RCC 7860 (cell line): ENCODE results near the gene OPCML.

Source experiments
- DNase-seq: peaks from one replicate; pipeline ENCODE4 v3.0.0-alpha.2; 2015; ENCODE audit warnings: low spot score
- FAIRE-seq: peaks from 2 replicates; lab custom pipeline; 2012; peaks lifted over from hg19 to GRCh38; lab: Jason Lieb, UNC

The OPCML gene

DNA sequence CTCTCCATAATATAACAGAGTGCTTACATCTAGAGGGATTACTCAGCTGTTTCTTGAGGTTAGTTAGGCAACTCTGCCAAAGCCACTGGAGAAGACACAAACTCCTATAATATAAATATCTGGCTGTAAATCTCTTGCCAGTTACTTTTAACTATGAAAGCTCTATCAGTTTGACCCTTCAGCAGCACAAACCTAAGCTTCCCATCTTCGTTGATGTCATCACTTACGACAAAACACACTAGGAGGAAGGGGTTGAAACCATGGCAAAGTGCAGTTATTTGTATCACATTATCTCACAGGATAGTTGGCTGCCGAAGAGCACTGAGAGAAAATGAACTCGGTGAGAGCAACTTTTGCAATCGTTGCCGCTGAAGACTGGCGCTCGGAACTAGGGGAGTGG, 922.1 kb downstream of the OPCML start:
- no peak for FAIRE-seq

DNA sequence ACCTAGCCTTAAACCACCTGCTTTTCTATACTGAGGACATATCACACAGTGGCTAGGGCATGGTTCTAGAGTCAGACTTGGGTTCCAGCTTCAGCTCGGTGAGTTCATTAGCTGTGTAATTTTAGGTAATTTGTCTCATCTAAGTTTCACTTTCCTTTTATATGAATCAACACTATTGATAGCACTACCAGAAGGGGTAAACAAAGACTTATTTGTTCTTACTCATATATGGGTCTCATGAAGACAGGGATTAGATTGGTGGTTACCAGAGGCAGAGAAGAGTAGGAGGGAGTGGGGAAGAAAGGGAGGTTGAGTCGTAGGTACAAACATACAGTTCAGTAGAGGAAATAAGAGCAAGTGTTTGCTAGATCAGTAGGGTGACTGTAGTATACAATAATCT, 924.7 kb downstream of the OPCML start:
- DNase-seq = no peak
- FAIRE-seq = no peak

More for the DNA sequence above, 922.1 kb downstream of the OPCML start:
- no peak for DNase-seq

DNA sequence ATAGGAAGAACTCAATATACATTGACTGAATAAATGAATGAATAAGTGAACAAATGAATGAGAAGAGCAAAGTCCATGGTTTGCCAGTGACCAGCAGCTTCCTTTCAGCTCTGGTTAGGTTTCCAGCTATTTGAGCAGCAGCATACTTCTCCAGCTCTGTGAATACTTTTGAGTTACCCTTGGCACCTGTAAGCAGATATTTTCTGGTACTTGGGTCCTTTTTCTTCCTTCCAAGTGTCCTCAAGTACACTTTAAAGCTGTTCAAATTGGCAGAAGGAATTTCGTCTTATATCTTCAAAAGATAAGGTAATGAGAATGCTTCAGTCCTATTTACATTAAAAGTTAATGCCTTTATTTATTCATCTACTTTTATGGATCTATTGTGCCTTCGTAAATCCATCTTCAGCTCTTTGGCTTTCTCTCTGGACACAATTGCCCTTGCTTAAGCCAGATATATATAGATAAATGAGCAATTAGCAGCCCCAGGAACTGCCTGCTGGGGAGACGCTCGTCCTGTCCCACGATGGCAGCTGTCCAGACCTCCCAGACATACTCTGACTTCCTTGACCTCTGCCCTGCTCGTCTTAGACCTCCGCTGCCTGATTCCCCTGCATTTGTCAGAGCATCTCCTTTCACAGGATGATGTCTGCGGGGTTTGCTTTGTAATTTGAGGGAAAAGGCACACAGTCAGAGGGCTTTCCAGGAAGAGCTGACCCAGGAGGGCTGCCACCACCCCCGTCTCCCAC, 926.3 kb downstream of the OPCML start:
- no peak for FAIRE-seq
- no peak for DNase-seq

DNA sequence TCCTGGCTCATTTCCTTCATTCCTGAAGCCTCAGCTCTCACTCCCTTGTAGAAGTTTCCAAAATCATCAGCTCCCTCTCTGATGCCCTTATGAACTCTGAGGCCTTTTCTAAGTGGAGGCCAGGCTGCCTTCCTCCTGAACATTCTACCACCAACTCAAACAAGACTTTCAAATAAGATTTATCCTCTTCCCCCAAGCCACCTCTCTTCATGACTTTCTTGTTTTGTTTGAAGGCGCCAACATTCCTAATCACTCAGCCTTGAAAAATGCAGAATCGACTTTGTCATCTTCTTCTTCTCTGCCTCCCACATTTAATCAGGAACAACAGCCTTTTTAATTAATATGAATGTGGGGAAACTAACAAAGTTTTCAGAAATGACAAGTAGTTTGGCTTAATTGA, 927.9 kb downstream of the OPCML start:
- FAIRE-seq = no peak
- peak; percentile 23 for DNase-seq

DNA sequence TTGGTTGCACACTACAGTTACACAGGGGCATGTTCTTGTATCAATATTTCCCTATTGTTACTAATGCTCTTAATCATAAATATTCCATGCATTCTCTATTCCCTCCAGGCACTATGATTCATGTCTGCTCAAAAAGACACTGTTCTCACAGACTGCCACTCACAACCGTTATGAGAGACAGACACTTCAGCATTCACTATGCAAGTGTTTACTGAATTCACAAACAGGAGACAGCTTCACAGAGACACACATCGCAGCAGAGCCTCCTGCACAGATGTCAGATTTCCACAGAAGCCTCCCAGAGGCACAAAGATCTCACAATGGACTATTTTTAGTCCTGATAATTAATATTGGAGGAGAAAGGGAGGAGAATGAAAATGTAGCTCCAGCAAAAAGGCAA, 930.4 kb downstream of the OPCML start:
- FAIRE-seq (no peak), DNase-seq (no peak)

DNA sequence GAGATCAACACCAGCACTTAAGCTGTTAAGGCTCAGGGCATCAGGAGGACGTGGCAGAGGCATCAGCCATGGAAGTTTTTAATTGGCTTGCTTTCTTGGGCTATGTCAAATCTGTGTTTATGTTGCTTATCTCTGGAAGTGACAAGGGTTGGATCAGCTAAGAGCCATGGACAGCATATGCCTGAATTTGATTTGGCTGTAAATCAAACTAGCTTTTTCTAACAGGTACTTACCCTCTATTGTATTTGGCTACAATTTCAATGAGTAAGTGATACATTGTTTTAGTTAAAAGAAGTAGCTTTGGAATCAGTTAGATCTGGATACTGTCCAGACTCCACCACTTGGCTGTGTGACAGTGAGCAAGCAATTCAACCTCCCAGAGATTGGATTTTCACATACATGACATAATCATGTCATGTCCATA, 936.6 kb downstream of the OPCML start:
- DNase-seq = no peak
- FAIRE-seq = no peak

DNA sequence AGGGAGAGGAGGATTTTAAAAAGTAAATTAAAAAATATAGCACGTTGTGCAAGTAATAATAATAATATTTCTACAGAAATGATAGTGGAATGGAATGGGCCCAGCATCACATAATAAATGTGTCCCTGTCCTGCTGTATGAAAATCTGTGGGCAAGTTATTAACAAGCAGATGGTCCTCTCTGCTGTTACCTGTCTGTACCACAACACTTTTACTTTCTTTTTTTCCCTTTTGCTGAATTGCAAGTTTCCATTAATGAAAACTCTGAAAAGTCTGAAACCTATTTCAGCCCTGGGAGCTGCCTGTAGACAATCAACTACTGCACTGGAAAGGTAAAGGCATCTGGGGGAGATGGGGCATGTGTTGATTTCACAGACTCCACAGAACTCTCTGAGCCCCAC, 937.1 kb downstream of the OPCML start:
- no peak for FAIRE-seq
- DNase-seq = no peak

DNA sequence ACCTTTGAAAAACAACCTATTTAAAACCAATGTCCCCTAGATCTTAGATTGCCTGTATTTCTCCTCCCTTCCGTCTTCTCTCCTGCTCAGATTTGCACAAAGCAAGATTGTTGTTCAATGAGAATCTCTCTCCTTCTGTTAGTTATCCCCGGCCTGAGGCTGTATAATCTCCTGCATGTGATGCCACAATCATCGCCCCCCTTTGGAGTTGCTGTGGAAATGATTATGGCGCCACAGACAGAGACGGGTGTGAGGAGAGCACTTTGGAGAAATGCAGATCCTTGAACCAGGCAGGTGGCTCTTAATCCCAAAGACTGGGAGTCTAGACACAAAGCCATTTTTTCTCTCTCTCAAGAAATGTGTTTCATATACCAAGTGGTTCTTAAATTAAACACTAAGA, 941.3 kb downstream of the OPCML start:
- FAIRE-seq (no peak), DNase-seq (no peak)

DNA sequence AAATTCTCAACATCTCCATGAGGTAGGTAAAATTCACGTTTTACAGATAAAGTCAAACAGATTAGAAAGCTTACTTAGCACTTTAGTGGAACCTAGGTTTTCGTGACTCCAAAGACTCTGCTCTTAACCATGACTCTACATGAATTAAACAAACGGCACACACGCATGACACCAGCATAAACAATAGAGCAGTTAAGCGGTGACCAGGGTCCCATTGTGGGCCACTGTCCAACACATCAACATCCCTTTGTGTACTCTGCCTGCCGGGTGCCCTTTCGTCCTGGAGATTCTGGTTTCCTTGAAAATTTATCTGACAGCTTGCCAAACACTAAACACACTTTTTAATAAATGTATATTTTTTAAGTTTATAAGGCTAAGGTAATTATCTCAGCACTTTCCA, 941.7 kb downstream of the OPCML start:
- DNase-seq (no peak), FAIRE-seq (no peak)

DNA sequence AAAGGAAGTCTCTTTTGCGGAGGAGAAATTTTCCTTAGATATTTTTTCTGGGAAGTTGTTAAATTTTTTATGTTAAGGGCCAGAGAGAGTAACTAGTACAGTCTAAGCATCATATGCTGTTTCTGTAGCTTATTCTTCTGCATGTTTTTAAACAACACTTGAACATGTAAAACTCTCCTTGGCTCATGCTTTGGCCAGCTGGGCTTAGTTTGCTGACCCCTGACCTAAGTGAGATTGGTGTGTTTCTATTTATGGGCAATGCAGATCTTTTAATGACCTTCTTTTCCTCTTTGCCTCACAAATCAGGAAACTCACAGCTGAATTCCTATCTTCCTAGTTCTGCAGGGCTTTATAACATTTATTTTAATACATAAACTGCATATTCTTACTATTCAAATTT, 942.5 kb downstream of the OPCML start:
- DNase-seq (no peak), FAIRE-seq (no peak)

DNA sequence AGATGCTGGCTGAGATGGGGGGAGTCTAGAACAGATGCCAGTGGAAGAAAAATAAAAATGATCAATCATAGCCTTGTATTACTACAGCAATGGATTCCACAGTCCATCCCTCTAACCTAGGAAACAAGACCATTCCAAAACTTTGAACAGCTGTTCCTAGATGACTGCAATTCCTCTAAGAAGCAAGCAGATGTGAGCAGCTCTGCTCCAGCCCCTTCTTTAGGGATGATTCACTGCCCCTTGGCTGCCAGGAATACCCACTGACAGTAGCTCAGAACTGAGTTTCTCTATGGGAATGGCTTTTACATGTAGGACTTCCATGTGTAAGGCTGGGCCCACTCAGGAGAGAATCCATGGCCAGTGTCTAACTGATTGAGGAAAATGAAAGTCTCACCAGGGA, 943.9 kb downstream of the OPCML start:
- FAIRE-seq (no peak), DNase-seq (no peak)

DNA sequence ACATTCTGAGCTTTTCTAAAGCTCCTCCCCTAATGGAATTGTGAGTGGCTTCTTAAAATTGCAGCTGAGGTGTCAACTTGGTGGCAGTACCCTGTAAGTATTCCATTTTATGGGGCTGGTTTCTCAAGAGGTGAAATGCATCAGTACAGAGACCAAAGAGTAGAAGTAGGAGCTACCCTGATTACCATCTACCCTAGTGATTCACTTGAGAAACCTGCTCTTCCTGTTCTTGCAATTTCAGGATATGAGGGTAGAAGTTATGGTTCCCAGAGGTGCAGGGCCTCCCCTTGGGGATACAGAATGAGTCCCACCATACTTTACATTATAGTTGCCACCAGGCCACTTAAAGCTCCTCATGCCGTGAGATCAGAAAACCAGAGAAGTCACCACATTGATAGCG, 944.6 kb downstream of the OPCML start:
- no peak for FAIRE-seq
- DNase-seq = no peak

DNA sequence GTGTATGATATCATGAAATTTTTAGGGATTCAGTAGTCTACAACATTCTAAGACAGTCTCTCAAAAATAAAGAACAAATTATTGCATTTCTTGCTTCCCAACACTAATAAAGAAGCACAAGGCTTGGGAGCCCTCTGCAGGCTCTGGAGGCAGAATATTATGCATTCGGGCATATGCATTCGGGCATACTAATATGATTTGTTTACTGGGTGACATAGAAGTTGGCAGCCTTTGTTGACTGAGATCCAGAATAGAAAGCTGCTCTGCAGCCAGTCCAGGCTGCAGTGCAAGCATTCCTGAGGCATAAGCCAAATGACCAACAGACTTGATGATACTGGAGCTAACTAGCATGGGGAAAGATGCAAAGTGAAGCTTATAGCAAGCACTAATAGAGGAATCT, 945.5 kb downstream of the OPCML start:
- no peak for DNase-seq
- FAIRE-seq = no peak

DNA sequence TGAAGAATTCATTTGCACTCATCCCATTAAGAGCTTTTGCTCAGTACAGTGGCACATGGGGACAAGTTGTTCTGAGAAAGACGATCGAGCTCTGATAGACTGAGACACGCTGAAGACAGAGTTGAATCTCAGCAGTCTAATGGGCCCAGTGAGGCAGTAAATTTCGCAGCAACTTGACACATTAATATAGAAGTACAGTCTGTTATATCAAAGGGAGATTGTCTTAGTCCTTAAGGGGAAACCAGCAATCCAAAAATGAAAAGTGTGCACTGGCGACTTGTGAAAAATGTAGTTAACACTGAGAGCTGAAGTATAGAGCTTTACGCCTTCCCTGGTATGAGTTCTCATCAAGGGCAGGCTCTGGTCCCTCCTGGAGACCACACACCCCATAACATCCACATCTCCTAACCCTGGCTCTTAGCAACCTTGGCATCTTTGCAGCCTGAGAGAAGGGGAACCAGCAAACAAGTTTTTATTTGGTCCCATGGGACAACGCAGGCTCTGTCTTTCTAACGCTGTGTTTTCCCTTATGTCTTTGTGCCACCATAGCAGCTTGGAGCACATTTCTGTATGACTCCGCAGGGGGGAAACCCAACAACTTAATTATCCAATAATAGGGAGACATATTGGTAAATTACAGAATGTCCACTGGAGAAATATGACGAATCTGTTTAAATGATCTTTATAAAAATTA, 952.5 kb downstream of the OPCML start:
- FAIRE-seq (no peak), DNase-seq (no peak)

DNA sequence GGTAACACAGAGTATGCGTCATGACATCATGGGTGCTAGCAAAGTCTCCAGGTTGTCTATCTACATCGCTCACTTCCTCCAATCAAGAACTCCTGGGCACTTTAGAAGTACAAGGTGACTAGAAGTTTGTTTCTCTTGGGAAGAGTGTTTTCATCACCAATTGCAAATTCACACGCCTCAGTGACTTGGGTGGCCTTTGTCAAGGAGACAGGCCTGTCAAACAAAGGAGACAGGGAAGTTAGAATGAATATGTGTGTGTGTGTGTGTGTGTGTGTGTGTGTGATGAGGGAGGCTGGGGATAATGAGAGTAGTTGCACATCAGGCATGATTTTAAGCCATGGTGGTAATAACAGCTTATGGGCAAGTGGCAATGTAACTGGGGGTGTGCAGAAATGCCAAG, 953.2 kb downstream of the OPCML start:
- no peak for FAIRE-seq

DNA sequence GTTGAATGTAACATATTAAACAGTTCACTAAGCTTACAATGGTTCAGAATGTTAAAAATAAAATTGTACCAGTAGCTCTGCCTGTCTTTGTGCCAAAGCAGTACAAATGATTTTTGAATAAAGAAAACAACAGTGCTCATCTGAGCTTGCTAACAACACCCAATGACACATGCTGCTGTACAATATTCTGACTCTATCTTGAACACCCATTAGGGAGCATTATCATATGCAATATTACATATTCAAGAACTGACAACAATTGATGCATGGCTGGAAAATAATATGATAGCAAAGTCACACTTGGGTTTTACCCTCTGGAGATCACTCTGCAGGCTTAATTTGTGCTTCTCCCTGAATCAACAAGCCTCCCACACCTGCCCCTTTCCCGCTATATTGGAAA, 953.7 kb downstream of the OPCML start:
- DNase-seq (no peak), FAIRE-seq (no peak)

More for the DNA sequence above, 953.2 kb downstream of the OPCML start:
- DNase-seq = no peak

DNA sequence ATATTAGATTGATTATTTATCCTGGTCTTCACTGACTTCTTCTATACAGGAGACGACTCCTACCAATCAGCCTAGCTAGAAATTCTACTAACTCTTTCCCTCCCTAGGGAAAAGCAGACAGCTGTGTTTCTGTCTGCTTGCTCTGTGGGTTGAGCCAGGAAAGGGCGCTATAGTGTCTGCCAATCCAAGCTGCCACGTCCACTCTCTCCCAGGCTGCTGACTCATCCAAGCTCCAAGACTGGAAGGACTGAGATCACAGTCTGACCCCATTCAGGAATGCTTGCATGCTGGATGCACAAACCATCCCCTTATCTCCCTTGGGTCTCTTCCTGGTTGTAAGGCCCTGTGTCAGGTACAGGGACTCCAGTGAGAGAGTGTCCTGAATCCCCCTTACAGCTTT, 955.6 kb downstream of the OPCML start:
- FAIRE-seq (peak; percentile 80), DNase-seq (peak; percentile 87)

DNA sequence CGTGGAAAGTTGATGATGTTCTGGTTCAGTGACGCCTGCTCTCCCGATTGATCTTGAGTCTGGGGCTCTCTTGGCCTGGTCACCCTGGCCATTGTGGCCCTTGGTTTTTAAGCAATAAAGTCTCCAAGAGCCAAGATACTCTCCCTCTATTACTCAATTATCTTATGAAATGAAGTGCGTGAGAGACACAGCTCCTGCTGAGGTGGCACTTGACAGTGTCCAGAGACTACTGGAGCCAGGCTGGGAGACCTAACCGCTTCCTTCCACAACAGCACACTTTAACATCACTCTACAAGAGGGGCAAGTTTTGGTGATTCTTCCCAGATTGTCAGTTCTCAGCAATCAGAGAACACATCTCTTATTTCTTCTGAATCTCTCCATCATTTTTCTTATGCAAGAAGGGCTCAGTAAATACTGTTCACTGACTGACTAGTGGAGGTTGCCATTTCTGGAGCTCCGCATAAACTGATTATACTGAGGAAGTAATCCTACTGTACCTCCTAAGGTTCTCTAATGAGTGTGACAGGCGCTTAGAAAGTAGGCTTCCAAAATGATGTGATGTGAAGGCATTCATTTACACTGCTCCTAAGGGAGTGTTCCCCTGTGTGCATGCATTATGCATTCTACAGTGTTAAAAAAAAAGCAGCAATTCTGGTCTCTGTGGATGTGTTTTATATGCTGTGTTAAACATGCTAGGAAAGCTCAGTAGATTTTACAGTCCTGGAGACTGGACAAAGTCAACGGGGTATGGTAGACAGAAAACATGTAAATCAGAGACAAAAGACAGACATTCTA, 968.0 kb downstream of the OPCML start:
- DNase-seq (no peak), FAIRE-seq (no peak)

DNA sequence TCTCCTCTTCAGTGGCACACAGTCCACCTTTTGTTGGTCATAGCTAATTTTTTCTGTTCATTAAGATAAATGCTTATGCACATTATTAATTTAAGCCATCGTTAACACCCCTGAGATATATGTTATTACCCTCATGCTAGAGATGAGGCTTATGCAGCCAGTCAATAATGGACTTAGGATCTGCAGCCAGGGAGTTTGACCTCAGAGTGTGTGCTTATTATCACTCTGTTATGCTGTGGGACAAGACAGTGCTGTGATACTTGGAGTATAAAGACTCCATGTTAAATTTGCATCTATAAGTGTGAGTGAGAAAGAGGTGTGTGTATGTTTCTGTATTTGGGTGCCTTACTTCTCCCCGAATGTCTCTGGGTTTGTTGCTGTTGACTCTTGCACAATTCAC, 969.3 kb downstream of the OPCML start:
- no peak for FAIRE-seq

DNA sequence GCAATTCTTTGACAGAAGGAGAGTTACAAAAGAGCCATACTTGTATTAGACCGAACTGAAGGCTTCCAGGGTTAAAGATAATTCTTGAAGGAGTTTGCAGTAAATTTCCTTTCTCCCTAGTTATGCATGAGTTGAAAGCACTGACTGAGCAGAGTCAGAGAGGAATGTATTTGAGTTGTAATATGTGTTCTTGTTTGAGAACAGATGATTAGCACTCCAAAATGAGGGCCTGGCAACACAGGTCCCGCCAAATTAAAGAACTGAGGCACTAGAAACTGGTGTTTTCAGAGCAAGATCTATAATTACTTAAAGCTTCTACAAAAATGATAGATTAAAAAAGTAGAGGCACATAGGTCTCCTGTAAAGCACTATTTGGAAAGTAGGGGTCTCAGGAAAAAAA, 970.4 kb downstream of the OPCML start:
- FAIRE-seq = no peak
- DNase-seq = no peak

More for the DNA sequence above, 969.3 kb downstream of the OPCML start:
- DNase-seq = no peak

DNA sequence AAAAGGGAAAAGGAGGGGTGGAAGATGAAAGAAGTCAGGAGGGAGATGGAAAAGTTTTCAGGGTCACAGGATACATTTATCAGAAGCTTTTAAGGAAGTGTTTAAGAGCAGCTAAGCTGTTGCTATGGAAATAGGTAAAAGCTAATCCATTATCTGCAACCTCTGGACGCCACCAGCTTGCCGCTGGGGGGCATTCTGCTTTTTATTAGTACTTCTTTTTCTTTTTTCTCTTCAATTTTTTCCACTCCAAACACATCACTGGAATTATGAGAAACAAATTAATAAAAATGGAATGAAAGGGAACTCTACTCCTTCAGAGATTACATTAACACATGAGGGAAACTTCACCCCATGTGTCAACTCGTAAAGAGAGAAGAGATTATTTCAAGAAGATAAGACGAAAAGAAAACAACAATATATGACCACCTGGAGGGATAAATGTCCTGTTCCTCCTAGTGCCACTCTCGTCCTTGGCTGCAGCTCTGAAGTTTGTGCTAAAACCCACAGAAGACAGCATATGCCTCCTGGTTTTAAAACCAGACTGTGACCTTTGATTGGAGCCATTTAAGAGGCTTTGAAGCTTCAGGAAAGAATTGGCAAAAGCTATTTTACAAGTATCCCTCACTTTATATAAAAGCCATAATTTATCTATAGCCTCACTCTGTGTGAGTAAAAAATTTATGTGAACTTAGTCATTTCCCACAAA, 972.8 kb downstream of the OPCML start:
- FAIRE-seq (no peak), DNase-seq (no peak)
